Measurements from ENCODE around the gene GALM. TPM values are rescaled to one million over a fixed set of nuclear protein-coding genes. Genes with fewer than 3 reads are reported as not detected.
A peak's percentile ranks its signal among the peaks of the same experiment; 100 is the strongest.

The GALM gene
- total and polyA plus RNA-seq, 10 of the 15 experiments (the other 5 are each of a cell fraction or from before 2014, with no cell fraction given), result 1.1 to 4.0 (median 1.7) TPM

- TF ChIP-seq KAT2A (conservative IDR thresholded peaks at IDR 0.05; ENCODE audit: control insufficient read depth, low read depth, low read length), result no peak
- TF ChIP-seq SMAD1 (IDR thresholded peaks at IDR 0.05; ENCODE audit: low read depth, partially characterized antibody), result peak; percentile 98
- TF ChIP-seq ELK1 (IDR thresholded peaks at IDR 0.05; ENCODE audit: low read depth, low read length), result peak; percentile 65; the same call in 1 of the 2 replicates
- no peak for TF ChIP-seq NR2C2 (IDR thresholded peaks at IDR 0.05; ENCODE audit: borderline replicate concordance, control insufficient read depth, insufficient read length, low read depth)
- no peak for TF ChIP-seq PKNOX1 (IDR thresholded peaks at IDR 0.05)
- peak; percentile 93; the same call in 1 of the 2 replicates for TF ChIP-seq TCF12 (IDR thresholded peaks at IDR 0.05; ENCODE audit: low read depth, low read length)
- TF ChIP-seq NKRF (conservative IDR thresholded peaks at IDR 0.05), result peak; percentile 95
- peak; percentile 66 for TF ChIP-seq NRF1 (conservative IDR thresholded peaks at IDR 0.05; ENCODE audit: low read depth, low read length)
- peak; percentile 75; the same call in 1 of the 2 replicates for TF ChIP-seq RCOR1 (conservative IDR thresholded peaks at IDR 0.05; ENCODE audit: low read depth, low read length)
- TF ChIP-seq ZBTB11 (CRISPR knock-in tag; IDR thresholded peaks at IDR 0.05), result peak; percentile 22; the same call in 1 of the 2 replicates
- TF ChIP-seq HSF1 (IDR thresholded peaks at IDR 0.05; ENCODE audit: low read depth, low read length), result 0 out of 2 replicates have a peak, but pooled peaks have one; percentile 13
- no peak for TF ChIP-seq STAT3 (IDR thresholded peaks at IDR 0.05; ENCODE audit: low read depth, low read length)
- peak; percentile 78 to 87 for TF ChIP-seq SRF (IDR thresholded peaks at IDR 0.05; ENCODE audit: low read depth in 2 of 2, low read length in 2 of 2)
- TF ChIP-seq RBBP5 (conservative IDR thresholded peaks at IDR 0.05), result no peak
- TF ChIP-seq IRF5 (IDR thresholded peaks at IDR 0.05; ENCODE audit: borderline replicate concordance), result no peak
- TF ChIP-seq EGR1 (IDR thresholded peaks at IDR 0.05; ENCODE audit: borderline replicate concordance in 1 of 2, low read depth in 2 of 2, low read length in 2 of 2), result peak in 1 of 2 experiments; percentile 5; a peak in 1 of 3 replicates
- peak; percentile 67 for TF ChIP-seq FOXK2 (IDR thresholded peaks at IDR 0.05)
Observed at GRCh38 chr2:38750891-38751595, 85.1 kb downstream of the GALM start, which contains the start of gene SRSF7 (continued).
